Neural progenitor cell (in vitro differentiated cells): ENCODE results near the gene PRSS2.

Experiments used
- EZH2 ChIP-seq: fragments of 200-600 bp; sonication (generic); IDR thresholded peaks from 2 replicates; pipeline ENCODE4 v1.6.1; 2017; ENCODE audit warnings: antibody characterized with exemption, mild to moderate bottlenecking, moderate library complexity
- EZH2phosphoT487 ChIP-seq: fragments of 200-600 bp; sonication (generic); IDR thresholded peaks from 2 replicates; pipeline ENCODE4 v1.6.1; 2017; ENCODE audit warnings: antibody characterized with exemption
- TF ChIP-seq, protein P1 (sequence below): fragments of 200-600 bp; sonication (generic); IDR thresholded peaks from 2 replicates; pipeline ENCODE4 v1.5.1; 2017; ENCODE audit warnings: antibody characterized with exemption, mild to moderate bottlenecking

DNA sequence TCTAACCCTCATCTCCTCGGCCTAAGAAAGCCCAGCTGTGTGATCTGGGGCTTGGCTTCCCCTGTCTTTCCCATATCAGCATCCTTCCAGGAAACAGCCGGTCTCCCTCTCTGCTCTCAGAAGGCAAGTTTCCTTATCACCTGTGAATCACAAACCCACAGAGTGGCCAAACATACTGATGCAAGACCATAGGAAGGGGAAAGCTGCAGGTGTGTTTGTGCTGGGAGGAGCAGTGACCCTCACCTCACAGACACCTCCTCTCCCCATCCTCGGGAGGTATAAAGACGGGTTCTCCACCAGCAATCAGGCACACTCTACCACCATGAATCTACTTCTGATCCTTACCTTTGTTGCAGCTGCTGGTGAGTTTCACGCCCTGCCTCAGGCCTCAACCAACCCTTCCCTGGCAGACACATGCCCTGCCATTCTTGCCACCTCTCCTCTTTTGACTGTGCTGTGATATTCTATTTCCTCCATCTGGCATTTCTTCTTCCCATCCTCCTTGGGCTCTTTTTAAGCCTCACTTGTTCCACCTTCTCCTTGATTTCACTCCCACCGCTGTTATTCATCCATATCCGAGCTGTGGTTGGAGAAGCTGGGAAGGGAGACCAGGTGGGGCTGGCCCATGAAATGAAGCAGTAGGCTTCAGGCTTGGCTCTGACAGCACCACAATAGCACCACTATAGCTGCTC lies at the start of gene PRSS2:
- TF ChIP-seq, protein P1, sequence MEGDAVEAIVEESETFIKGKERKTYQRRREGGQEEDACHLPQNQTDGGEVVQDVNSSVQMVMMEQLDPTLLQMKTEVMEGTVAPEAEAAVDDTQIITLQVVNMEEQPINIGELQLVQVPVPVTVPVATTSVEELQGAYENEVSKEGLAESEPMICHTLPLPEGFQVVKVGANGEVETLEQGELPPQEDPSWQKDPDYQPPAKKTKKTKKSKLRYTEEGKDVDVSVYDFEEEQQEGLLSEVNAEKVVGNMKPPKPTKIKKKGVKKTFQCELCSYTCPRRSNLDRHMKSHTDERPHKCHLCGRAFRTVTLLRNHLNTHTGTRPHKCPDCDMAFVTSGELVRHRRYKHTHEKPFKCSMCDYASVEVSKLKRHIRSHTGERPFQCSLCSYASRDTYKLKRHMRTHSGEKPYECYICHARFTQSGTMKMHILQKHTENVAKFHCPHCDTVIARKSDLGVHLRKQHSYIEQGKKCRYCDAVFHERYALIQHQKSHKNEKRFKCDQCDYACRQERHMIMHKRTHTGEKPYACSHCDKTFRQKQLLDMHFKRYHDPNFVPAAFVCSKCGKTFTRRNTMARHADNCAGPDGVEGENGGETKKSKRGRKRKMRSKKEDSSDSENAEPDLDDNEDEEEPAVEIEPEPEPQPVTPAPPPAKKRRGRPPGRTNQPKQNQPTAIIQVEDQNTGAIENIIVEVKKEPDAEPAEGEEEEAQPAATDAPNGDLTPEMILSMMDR = no peak
- TF ChIP-seq EZH2 (no peak), EZH2phosphoT487 (no peak)
